ENCODE measurements around the gene ZDHHC14.
"Not testable (repeated sequence)": the region's sequence is repeated elsewhere in the genome, so short reads cannot be mapped to it uniquely, and the experiment has no call there.

The ZDHHC14 gene

GRCh38 chr6:157699777-157700636, 319.0 kb downstream of the ZDHHC14 start:
- H3K4me3 ChIP-seq (ENCODE audit: low read depth, low read length) = no peak overlapping the region

GRCh38 chr6:157706351-157706750, 325.4 kb downstream of the ZDHHC14 start:
- H3K4me3 ChIP-seq (ENCODE audit: low read depth, low read length) = not testable (repeated sequence)

DNA sequence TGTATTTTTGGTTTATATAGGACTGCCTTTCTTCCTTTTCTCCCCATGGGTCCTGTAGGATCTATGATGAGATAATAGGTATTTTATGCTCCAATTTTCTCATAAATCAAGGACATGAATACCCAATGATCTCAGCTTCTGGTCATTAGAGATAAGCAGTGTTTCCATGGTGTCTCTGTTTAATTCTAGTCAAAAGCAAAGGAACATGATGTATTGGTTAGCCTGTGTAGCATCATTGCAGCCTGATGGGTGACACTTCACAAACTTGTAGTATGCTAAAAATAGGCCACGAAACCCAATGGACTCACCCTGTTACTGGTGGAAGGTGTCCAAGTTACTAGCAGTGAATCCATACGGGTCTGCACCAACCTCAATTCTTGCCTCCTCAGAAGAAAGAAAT, 325.9 kb downstream of the ZDHHC14 start:
- no peak overlapping the region for H3K4me3 ChIP-seq (ENCODE audit: low read depth, low read length)

- H3K4me3 ChIP-seq (ENCODE audit: low read depth, low read length) = no peak overlapping the region
Observed at GRCh38 chr6:157707576-157707975, 326.6 kb downstream of the ZDHHC14 start.

DNA sequence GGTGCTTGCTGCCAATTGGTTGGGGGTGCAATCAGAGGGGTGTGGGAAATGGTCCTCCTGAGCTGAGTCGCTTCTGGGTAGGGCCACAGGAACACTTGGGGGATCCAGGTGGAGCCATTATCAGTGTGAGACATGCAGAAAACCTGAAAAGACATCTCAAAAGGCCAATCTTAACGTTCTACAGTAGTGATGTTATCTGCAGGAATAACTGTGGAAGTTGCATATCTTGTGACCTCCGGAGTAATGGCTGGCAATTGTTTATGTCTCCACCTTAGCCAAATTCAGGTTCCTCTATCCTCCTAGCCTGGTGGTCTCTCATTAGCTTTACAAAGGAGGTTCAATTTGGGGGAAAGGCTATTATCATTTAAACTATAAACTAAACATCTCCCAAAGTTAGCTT, 327.2 kb downstream of the ZDHHC14 start:
- H3K4me3 ChIP-seq (ENCODE audit: low read depth, low read length) = no peak overlapping the region

- H3K4me3 ChIP-seq (ENCODE audit: low read depth, low read length) = no peak overlapping the region
Observed at GRCh38 chr6:157708933-157709332, 327.9 kb downstream of the ZDHHC14 start.

DNA sequence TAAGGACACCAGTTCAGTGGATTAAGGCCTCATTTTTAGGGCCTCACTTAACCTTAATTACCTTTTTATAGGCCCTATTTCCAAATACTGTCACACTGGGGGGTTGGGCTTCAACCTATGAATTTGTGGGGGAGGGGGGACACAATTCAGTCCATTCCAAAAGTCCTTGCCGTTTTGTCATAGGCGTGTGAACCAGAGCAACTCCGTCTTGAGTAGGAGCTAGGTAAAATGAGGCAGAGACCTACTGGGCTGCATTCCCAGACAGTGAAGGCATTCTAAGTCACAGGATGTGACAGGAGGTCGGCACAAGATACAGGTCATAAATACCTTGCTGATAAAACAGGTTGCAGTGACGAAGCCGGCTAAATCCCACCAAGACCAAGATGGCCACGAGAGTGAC, 328.6 kb downstream of the ZDHHC14 start:
- H3K4me3 ChIP-seq (ENCODE audit: low read depth, low read length) = no peak overlapping the region

DNA sequence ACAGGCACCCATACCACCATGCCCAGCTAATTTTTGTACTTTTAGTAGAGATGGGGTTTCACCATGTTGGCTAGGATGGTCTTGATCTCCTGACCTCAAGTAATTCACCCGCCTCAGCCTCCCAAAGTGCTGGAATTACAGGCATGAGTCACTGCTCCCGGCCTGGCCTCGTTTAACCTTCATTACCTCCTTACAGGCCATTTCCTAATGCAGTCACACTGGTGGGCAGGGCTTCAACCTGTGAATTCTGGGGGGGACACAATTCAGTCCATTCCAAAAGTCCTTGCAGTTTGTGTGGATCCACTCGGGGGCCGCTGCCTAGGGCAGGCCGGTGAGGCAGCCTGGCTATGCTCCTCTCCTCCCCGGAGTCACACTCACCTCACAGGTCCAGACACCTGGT, 329.6 kb downstream of the ZDHHC14 start:
- H3K4me3 ChIP-seq (ENCODE audit: low read depth, low read length) = no peak overlapping the region

- no peak overlapping the region for H3K4me3 ChIP-seq (ENCODE audit: low read depth, low read length)
Observed at GRCh38 chr6:157711060-157711459, 330.1 kb downstream of the ZDHHC14 start.

DNA sequence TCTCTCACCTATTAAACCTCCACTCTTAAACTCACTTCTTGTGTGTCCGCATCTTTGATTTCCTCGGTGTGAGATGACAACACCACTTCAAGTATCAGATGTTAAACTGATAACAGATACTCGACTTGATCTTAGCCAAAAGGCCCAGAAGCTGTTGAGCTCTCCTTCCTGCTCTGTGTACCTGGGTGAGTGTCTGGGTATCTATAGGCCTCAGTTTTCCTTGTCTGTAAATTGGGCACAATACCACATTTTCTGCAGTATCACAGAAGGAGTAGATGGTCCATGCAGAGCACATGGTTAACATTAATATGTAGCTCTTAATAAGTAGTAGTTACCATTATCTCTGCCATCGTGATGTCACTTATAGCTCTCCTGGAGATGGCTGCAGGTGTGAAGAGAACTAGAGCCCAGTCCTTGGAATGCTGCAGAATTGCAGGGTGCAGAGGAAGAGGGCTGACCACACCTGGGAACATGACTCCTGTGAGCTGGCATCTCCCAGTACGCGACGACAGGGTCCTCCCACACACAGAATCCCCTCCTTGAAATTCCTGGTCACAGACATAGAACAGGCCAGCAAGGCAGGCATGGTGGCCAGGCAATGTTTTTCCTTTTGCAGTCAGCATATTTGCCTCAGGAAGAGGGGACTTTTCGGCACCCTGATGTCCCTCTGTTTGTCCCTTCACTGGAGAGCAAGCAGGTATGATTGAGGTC, 331.8 kb downstream of the ZDHHC14 start:
- H3K4me3 ChIP-seq (ENCODE audit: low read depth, low read length) = no peak overlapping the region

DNA sequence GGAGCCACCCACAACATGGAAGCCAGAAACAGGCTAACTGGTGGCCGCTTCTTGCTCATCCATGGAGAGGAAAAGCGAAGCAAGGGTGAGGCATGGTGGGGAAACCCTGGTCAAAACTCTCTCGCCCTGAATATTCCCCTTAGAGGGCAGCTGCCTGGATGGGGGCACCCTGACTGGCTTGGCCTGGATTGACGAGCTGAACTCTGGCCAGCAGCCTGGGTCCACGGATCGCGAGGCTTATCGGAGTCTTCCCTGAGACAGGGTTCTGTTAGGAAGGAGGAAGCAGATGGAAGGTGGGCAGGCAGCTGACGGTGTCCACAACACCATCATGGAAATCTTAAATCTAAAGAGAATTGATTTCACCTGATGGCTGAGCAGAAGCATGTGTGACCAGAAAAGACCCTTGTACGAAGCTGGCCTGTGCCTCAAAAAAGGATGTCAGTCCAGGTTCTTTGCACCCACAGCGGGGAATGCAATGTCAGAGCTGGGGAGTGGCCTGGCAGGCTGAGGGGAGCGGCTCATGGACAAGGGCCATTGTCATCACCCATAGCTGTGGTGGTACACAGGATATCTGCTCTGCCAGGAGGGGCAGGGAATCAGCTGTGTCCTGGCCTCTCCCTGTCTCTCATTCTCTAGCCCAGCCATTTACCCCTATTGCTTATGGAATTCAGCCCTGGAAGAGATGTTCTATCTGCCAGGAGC, 332.6 kb downstream of the ZDHHC14 start:
- no peak overlapping the region for H3K4me3 ChIP-seq (ENCODE audit: low read depth, low read length)

GRCh38 chr6:157714153-157714490, 333.1 kb downstream of the ZDHHC14 start:
- H3K4me3 ChIP-seq (ENCODE audit: low read depth, low read length) = no peak overlapping the region

GRCh38 chr6:157715728-157716164, 334.8 kb downstream of the ZDHHC14 start:
- H3K4me3 ChIP-seq (ENCODE audit: low read depth, low read length) = no peak overlapping the region

GRCh38 chr6:157716251-157716995, 335.4 kb downstream of the ZDHHC14 start:
- H3K4me3 ChIP-seq (ENCODE audit: low read depth, low read length) = no peak overlapping the region

DNA sequence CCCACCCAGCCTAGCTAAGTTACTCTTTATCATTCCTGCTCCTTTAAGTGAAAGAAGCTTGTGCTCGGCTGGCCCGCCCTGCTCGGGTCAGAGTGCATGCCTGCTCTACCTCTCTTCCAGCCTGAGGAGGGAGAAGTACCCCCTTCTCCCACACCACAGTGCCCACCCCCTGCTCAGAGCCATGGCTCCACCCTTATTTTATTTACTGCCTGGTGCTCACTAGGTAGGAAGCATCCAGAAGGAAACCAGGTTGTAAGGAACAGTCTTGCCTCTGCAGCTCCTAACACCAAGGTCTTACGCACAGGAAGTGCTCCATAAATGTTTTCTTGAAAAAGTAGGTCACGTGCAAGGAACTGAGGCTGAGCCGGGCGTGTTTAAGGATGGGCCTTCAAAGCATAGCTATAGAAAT, 336.4 kb downstream of the ZDHHC14 start:
- H3K4me3 ChIP-seq (ENCODE audit: low read depth, low read length) = no peak overlapping the region

GRCh38 chr6:157718503-157719187, 337.7 kb downstream of the ZDHHC14 start:
- H3K4me3 ChIP-seq (ENCODE audit: low read depth, low read length) = no peak overlapping the region

DNA sequence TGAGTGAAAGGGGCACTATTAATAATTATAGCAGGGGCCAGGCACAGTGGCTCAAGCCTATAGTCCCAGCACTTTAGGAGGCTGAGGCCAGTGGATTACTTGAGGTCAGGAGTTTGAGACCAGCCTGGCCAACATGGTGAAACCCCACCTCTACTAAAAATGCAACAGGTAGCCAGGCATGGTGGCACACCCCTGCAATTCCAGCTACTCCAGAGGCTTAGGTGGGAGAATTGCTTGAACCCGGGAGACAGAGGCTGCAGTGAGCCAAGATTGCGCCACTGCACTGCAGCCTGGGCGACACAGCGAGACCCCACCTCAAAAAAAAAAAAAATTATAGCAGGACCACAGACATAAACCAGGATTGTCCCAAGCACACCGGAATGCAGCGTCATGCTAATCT, 340.0 kb downstream of the ZDHHC14 start:
- H3K4me3 ChIP-seq (ENCODE audit: low read depth, low read length) = not testable (repeated sequence)

GRCh38 chr6:157721426-157721825, 340.4 kb downstream of the ZDHHC14 start:
- no peak overlapping the region for H3K4me3 ChIP-seq (ENCODE audit: low read depth, low read length)

DNA sequence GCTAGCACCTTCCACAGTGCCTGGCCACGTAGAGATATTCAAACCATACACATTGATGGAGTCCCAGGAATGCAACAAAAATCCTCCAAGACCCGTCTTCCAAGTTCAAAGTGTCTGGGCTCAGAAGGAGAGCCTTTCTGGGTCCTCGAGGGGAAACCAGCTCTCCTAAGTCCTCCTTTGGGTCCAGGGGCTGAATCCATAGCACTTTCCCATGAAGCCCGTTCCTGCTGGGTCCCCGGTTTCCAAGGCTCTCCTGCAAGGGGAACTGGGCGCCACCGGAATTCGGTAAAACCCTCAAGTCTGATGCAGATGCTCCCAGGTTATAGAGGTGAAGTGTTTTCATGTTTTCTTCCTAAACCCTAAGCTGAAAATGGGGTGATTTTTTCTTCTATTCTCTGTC, 340.8 kb downstream of the ZDHHC14 start:
- H3K4me3 ChIP-seq (ENCODE audit: low read depth, low read length) = no peak overlapping the region

- H3K4me3 ChIP-seq (ENCODE audit: low read depth, low read length) = no peak overlapping the region
Observed at GRCh38 chr6:157723376-157723775, 342.4 kb downstream of the ZDHHC14 start.
